DND-41 (cell line): ENCODE results near the gene SERF2.

Experiments used
- ATAC-seq: fragments of 200-7000 bp; cut with Tn5 transposase; 3 replicates; pipeline ENCODE4 v1.9.1; 2021; ENCODE audit warnings: low read depth; ENCODE audit not compliant: insufficient read depth
- DNase-seq: peaks from one replicate; pipeline ENCODE4 v3.0.0-alpha.2; 2020
- H2AFZ ChIP-seq: 2 replicates; pipeline ENCODE4 v1.6.0; 2012; ENCODE audit warnings: low read depth, low read length
- H3K27ac ChIP-seq: 2 replicates; pipeline ENCODE4 v1.5.1; 2012; ENCODE audit warnings: low read length, inconsistent platforms
- H3K27me3 ChIP-seq: fragments of 200-600 bp; sonication (generic); 2 replicates; pipeline ENCODE4 v1.6.0; 2012; ENCODE audit warnings: low read length, mild to moderate bottlenecking, inconsistent platforms; ENCODE audit not compliant: insufficient read depth, poor library complexity
- H3K36me3 ChIP-seq: 2 replicates; pipeline ENCODE4 v1.5.1; 2012; ENCODE audit warnings: low read length, inconsistent platforms; ENCODE audit not compliant: insufficient read depth
- H3K4me1 ChIP-seq: 2 replicates; pipeline ENCODE4 v1.5.1; 2012; ENCODE audit warnings: mild to moderate bottlenecking, low read length; ENCODE audit not compliant: insufficient read depth
- H3K4me2 ChIP-seq: 2 replicates; pipeline ENCODE4 v1.6.0; 2012; ENCODE audit warnings: mild to moderate bottlenecking, moderate library complexity, low read length, inconsistent platforms; ENCODE audit not compliant: insufficient read depth
- H3K4me3 ChIP-seq, 2 experiments: fragments of 200-600 bp in 1 of 2; shearing (Covaris generic) in 1 of 2; 2 replicates each; pipeline ENCODE4 v1.5.1; 2012 to 2016; ENCODE audit warnings: inconsistent platforms in 2 of 2, low read length in 2 of 2, mild to moderate bottlenecking in 2 of 2, low read depth in 1 of 2, moderate library complexity in 1 of 2
- H3K79me2 ChIP-seq: 2 replicates; pipeline ENCODE4 v1.6.0; 2012; ENCODE audit warnings: low read length, inconsistent platforms; ENCODE audit not compliant: insufficient read depth
- H3K9ac ChIP-seq: 2 replicates; pipeline ENCODE4 v1.6.0; 2012; ENCODE audit warnings: low read depth, mild to moderate bottlenecking, inconsistent platforms, low read length, moderate library complexity
- H3K9me3 ChIP-seq: 2 replicates; pipeline ENCODE4 v1.5.1; 2012; ENCODE audit warnings: low read length, moderate library complexity, mild to moderate bottlenecking, inconsistent platforms; ENCODE audit not compliant: insufficient read depth, severe bottlenecking
- H4K20me1 ChIP-seq: 2 replicates; pipeline ENCODE4 v1.6.0; 2012; ENCODE audit warnings: low read length; ENCODE audit not compliant: insufficient read depth
- CTCF ChIP-seq: IDR thresholded peaks from 2 replicates; pipeline ENCODE4 v1.5.1; 2012; ENCODE audit warnings: borderline replicate concordance, low read length, moderate library complexity, mild to moderate bottlenecking; ENCODE audit not compliant: poor library complexity, severe bottlenecking; ENCODE audit errors: extremely low read depth
- EZH2 ChIP-seq: IDR thresholded peaks from 3 replicates; pipeline ENCODE4 v1.6.1; 2012; ENCODE audit warnings: borderline replicate concordance, low read depth, mild to moderate bottlenecking, moderate library complexity, low read length, inconsistent platforms; ENCODE audit not compliant: severe bottlenecking

SERF2 gene

GRCh38 chr15:43772624-43773023, 19.5 kb upstream of the SERF2 start:
- ATAC-seq (no peak), DNase-seq (no peak)
- Histone ChIP-seq H3K9ac (no peak overlapping the region), H3K4me1 (peaks cover 16% of the 10 kb centered on the region), H3K79me2 (0 out of 2 replicates have a peak, but pooled peaks cover 2% of the 10 kb centered on the region), H3K27me3 (no peaks in the 10 kb centered on the region), H2AFZ (no peak overlapping the region), H4K20me1 (no peaks in the 10 kb centered on the region), H3K36me3 (peaks cover 55% of the 10 kb centered on the region), H3K27ac (no peak overlapping the region), H3K4me3 (no peak overlapping the region), H3K4me2 (no peak overlapping the region), H3K9me3 (no peaks in the 10 kb centered on the region)
- no peak for TF ChIP-seq EZH2
- TF ChIP-seq CTCF: no peak

GRCh38 chr15:43774062-43774461, 18.1 kb upstream of the SERF2 start:
- no peak overlapping the region for H3K27ac ChIP-seq
- TF ChIP-seq CTCF: no peak
- TF ChIP-seq EZH2: no peak
- H4K20me1 ChIP-seq: no peaks in the 10 kb centered on the region
- H2AFZ ChIP-seq: no peak overlapping the region
- H3K9me3 ChIP-seq: no peaks in the 10 kb centered on the region
- DNase-seq: no peak
- H3K79me2 ChIP-seq: 0 out of 2 replicates have a peak, but pooled peaks cover 3% of the 10 kb centered on the region
- H3K27me3 ChIP-seq: no peaks in the 10 kb centered on the region
- H3K4me1 ChIP-seq: peaks cover 24% of the 10 kb centered on the region
- no peak overlapping the region for H3K9ac ChIP-seq
- H3K4me2 ChIP-seq: no peak overlapping the region
- no peak for ATAC-seq
- no peak overlapping the region for H3K4me3 ChIP-seq
- H3K36me3 ChIP-seq: peaks cover 40% of the 10 kb centered on the region

- H3K9ac ChIP-seq: no peak overlapping the region
- DNase-seq (no peak), ATAC-seq (no peak)
- no peak overlapping the region for H3K4me3 ChIP-seq
- H3K9me3 ChIP-seq: no peaks in the 10 kb centered on the region
- peaks cover 27% of the 10 kb centered on the region for H3K36me3 ChIP-seq
- no peak overlapping the region for H3K4me2 ChIP-seq
- H3K4me1 ChIP-seq: peaks cover 24% of the 10 kb centered on the region
- H3K27ac ChIP-seq: no peak overlapping the region
- H2AFZ ChIP-seq: no peak overlapping the region
- H3K79me2 ChIP-seq: 0 out of 2 replicates have a peak, but pooled peaks cover 3% of the 10 kb centered on the region
- H3K27me3 ChIP-seq: no peaks in the 10 kb centered on the region
- no peaks in the 10 kb centered on the region for H4K20me1 ChIP-seq
- TF ChIP-seq CTCF: peak; percentile 40
- no peak for TF ChIP-seq EZH2
Observed at GRCh38 chr15:43775411-43775965, 16.6 kb upstream of the SERF2 start.

- Histone ChIP-seq H3K4me2 (peak overlapping the region; percentile 97), H3K27ac (peak overlapping the region; percentile 49), H3K4me3 (peak overlapping the region in 1 of 2 experiments; percentile 85; a peak in 2 of 4 replicates), H3K27me3 (no peaks in the 10 kb centered on the region), H3K9ac (peak overlapping the region; percentile 84), H2AFZ (peak overlapping the region; percentile 98), H3K36me3 (peaks cover 20% of the 10 kb centered on the region), H3K4me1 (peaks cover 24% of the 10 kb centered on the region), H3K9me3 (no peaks in the 10 kb centered on the region), H4K20me1 (no peaks in the 10 kb centered on the region), H3K79me2 (0 out of 2 replicates have a peak, but pooled peaks cover 3% of the 10 kb centered on the region)
- ATAC-seq (peak; percentile 39), DNase-seq (peak; percentile 69)
- TF ChIP-seq EZH2 (no peak), CTCF (no peak)
Observed at GRCh38 chr15:43776101-43776717, 15.9 kb upstream of the SERF2 start.
